Kidney epithelial cell (primary cell): Measurements from ENCODE around the gene UGT1A8. TPM values are rescaled to one million over a fixed set of nuclear protein-coding genes. Genes with fewer than 3 reads are reported as not detected.
"Not testable (repeated sequence)": the region's sequence is repeated elsewhere in the genome, so short reads cannot be mapped to it uniquely, and the experiment has no call there.

Experiments used
- DNase-seq: peaks from one replicate; pipeline ENCODE4 v3.0.0-alpha.2; 2010; ENCODE audit warnings: low read depth
- H3K27me3 ChIP-seq: 2 replicates; pipeline ENCODE4 v1.6.0; 2011; ENCODE audit warnings: low read length; ENCODE audit not compliant: control insufficient read depth, insufficient read depth
- H3K36me3 ChIP-seq: 2 replicates; pipeline ENCODE4 v1.5.1; 2011; ENCODE audit warnings: low read length; ENCODE audit not compliant: control insufficient read depth, insufficient read depth
- H3K4me3 ChIP-seq: 2 replicates; pipeline ENCODE4 v1.5.1; 2011; ENCODE audit warnings: low read depth, mild to moderate bottlenecking, control low read depth, low read length
- CTCF ChIP-seq: IDR thresholded peaks from 2 replicates; pipeline ENCODE4 v1.5.1; 2011; ENCODE audit warnings: mild to moderate bottlenecking, moderate library complexity, low read length, control low read depth, inconsistent platforms; ENCODE audit not compliant: insufficient read depth, poor library complexity, severe bottlenecking
- total RNA-seq: library from RNA; depleted of rRNA; stranded (reverse); fragments of >200 nt; gene quantifications from 2 replicates; pipeline ENCODE4 v1.2.3, GENCODE V29; 2015

Gene UGT1A8
- total RNA-seq, 1 donor from 2014 or later = not detected

- TF ChIP-seq CTCF = no peak
- no peaks in the 10 kb centered on the region for H3K27me3 ChIP-seq
- no peak for DNase-seq
- H3K4me3 ChIP-seq = no peak overlapping the region
- H3K36me3 ChIP-seq = no peaks in the 10 kb centered on the region
Observed at GRCh38 chr2:233620204-233620603, 2.8 kb downstream of the UGT1A8 start.

- DNase-seq, H3K36me3 ChIP-seq, H3K27me3 ChIP-seq, H3K4me3 ChIP-seq: not testable (repeated sequence)
Observed at GRCh38 chr2:233621863-233622262, 4.4 kb downstream of the UGT1A8 start.

GRCh38 chr2:233627331-233628025, 10.0 kb downstream of the UGT1A8 start:
- H3K4me3 ChIP-seq = no peak overlapping the region
- no peak for TF ChIP-seq CTCF
- no peaks in the 10 kb centered on the region for H3K27me3 ChIP-seq
- no peak for DNase-seq
- H3K36me3 ChIP-seq = no peaks in the 10 kb centered on the region

GRCh38 chr2:233636306-233636705, 18.9 kb downstream of the UGT1A8 start, which contains the start of gene UGT1A10:
Gene UGT1A10 (plus strand): TSS chr2:233636448. CDS start chr2:233636523, 75 bp downstream.
- not testable (repeated sequence) for DNase-seq, H3K36me3 ChIP-seq, H3K27me3 ChIP-seq, H3K4me3 ChIP-seq

- H3K4me3 ChIP-seq = no peak overlapping the region
- no peak for DNase-seq
- TF ChIP-seq CTCF = no peak
- no peaks in the 10 kb centered on the region for H3K27me3 ChIP-seq
- no peaks in the 10 kb centered on the region for H3K36me3 ChIP-seq
Observed at GRCh38 chr2:233638836-233639235, 21.4 kb downstream of the UGT1A8 start.

GRCh38 chr2:233639860-233640259, 22.4 kb downstream of the UGT1A8 start:
- H3K4me3 ChIP-seq = no peak overlapping the region
- H3K36me3 ChIP-seq = no peaks in the 10 kb centered on the region
- no peaks in the 10 kb centered on the region for H3K27me3 ChIP-seq
- no peak for TF ChIP-seq CTCF
- no peak for DNase-seq

- no peak overlapping the region for H3K4me3 ChIP-seq
- no peaks in the 10 kb centered on the region for H3K36me3 ChIP-seq
- H3K27me3 ChIP-seq = no peaks in the 10 kb centered on the region
- no peak for TF ChIP-seq CTCF
- no peak for DNase-seq
Observed at GRCh38 chr2:233643128-233643527, 25.7 kb downstream of the UGT1A8 start.

- DNase-seq, H3K36me3 ChIP-seq, H3K4me3 ChIP-seq, H3K27me3 ChIP-seq: not testable (repeated sequence)
Observed at GRCh38 chr2:233646033-233646432, 28.6 kb downstream of the UGT1A8 start.
